Measurements from ENCODE around the gene PYGL. TPM values are rescaled to one million over a fixed set of nuclear protein-coding genes. Genes with fewer than 3 reads are reported as not detected.

PYGL gene
- total RNA-seq, 2 donors from 2014 or later = 7.0 to 27.1 TPM

DNA sequence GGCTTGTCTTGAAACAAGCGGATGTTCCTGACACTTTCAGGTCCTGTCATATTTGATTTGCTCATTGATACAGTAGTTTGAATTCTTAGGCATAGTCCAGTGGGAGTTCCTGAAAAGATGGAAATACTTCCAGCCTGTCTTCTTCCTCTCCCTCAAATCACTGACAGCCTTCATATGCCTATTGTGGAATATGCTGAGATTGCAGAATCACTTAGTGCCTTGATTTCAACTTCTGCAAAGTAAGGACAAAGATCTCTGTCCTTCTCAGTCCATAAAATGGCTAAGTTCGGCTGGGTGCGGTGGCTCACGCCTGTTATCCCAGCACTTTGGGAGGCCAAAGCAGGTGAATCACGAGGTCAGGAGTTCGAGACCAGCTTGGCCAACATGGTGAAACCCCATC is 6.7 kb upstream of the PYGL start:
- no peak overlapping the region for H3K4me3 ChIP-seq
- no peaks in the 10 kb centered on the region for H3K36me3 ChIP-seq
- DNase-seq (ENCODE audit: low spot score) = no peak
- H3K4me1 ChIP-seq = no peaks in the 10 kb centered on the region
- H3K27ac ChIP-seq = no peak overlapping the region
- H3K27me3 ChIP-seq = no peaks in the 10 kb centered on the region
- TF ChIP-seq, protein P1, sequence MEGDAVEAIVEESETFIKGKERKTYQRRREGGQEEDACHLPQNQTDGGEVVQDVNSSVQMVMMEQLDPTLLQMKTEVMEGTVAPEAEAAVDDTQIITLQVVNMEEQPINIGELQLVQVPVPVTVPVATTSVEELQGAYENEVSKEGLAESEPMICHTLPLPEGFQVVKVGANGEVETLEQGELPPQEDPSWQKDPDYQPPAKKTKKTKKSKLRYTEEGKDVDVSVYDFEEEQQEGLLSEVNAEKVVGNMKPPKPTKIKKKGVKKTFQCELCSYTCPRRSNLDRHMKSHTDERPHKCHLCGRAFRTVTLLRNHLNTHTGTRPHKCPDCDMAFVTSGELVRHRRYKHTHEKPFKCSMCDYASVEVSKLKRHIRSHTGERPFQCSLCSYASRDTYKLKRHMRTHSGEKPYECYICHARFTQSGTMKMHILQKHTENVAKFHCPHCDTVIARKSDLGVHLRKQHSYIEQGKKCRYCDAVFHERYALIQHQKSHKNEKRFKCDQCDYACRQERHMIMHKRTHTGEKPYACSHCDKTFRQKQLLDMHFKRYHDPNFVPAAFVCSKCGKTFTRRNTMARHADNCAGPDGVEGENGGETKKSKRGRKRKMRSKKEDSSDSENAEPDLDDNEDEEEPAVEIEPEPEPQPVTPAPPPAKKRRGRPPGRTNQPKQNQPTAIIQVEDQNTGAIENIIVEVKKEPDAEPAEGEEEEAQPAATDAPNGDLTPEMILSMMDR (IDR thresholded peaks at IDR 0.05) = no peak
- no peaks in the 10 kb centered on the region for H3K9me3 ChIP-seq

DNA sequence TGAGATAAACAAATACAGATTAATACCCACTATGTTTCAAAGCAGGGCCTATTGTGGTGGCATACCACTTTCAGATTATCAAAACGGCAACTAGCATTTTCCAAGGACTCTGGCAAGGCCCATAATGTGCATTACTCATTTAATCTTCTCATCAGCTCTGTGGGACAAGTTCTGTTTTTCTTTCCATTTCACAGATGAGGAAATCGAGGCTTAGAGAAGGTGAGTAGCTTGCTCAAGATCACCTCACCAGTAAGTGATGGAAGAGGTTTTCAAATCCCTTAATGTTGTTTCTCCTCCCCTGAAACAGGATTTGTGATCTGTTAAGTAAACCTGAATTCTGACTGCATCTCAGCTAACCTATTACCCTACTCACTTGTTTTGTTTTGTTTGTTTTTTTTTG is 3.9 kb upstream of the PYGL start:
- Histone ChIP-seq H3K4me1 (peaks cover 0 to 18% of the 10 kb centered on the region in 2 donors), H3K36me3 (no peaks in the 10 kb centered on the region), H3K27ac (no peak overlapping the region), H3K9me3 (no peaks in the 10 kb centered on the region), H3K27me3 (no peaks in the 10 kb centered on the region), H3K4me3 (no peak overlapping the region)
- DNase-seq (ENCODE audit: low spot score) = no peak
- TF ChIP-seq, protein P1 (IDR thresholded peaks at IDR 0.05) = no peak

DNA sequence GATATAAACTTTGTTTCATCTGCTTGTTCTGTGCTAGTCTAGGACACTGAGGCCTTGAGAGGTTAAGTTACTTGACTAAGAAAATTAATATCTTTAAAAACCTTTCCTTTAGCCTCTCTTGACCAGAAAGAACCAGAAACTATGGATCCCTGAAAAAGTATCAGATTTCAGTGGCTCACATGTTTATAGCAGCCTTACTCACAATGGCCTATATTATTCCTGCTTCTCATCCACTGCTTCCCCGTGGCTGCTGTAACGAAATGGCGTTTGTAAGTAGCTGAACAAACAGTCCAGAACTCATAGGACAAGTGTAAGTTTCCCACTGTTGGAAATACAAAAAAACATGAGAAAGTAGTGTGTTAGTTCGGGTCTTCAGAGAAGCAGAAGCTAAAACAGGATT is 3.2 kb upstream of the PYGL start:
- TF ChIP-seq, protein P1 (IDR thresholded peaks at IDR 0.05) = no peak
- Histone ChIP-seq H3K4me1 (peaks cover 0 to 21% of the 10 kb centered on the region in 2 donors), H3K4me3 (no peak overlapping the region), H3K27ac (no peak overlapping the region), H3K9me3 (no peaks in the 10 kb centered on the region), H3K36me3 (no peaks in the 10 kb centered on the region), H3K27me3 (no peaks in the 10 kb centered on the region)
- no peak for DNase-seq (ENCODE audit: low spot score)

DNA sequence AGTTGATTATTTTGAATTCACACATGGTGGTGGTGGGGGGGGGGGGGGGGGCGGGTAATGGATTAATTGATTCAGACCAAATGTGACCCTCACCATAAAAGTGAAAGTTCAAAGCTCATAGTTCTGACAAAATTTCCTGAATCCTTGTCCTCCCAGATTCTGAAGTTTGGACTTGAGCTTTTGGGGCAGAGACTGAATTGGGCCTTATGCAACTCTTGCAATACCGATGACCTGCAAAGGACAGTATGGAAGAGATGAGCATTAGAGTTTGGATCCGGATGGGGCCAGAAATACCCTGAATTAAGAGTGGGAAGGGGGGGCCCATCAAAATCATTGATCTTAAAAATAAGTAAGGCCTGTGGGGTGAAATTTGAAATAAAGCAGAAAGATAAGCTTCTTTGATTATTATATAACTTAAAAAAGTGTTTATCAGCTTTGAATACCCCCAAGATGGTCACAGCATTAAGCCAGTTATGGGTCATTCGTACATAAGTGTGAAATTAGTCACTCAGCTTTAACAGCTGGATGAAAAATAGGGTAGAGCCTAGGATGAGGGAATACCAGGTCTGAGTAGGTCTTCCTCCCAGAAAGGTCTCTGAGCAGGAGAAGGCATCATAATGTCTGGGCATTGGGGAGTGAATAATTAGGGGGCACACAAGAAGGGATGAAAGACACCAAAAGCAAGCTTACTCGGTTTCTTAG is 2.1 kb upstream of the PYGL start:
- Histone ChIP-seq H3K27me3 (no peaks in the 10 kb centered on the region), H3K4me3 (no peak overlapping the region), H3K27ac (no peak overlapping the region), H3K36me3 (no peaks in the 10 kb centered on the region), H3K4me1 (peaks cover 0 to 21% of the 10 kb centered on the region in 2 donors), H3K9me3 (no peaks in the 10 kb centered on the region)
- TF ChIP-seq, protein P1 (IDR thresholded peaks at IDR 0.05) = no peak
- no peak for DNase-seq (ENCODE audit: low spot score)

DNA sequence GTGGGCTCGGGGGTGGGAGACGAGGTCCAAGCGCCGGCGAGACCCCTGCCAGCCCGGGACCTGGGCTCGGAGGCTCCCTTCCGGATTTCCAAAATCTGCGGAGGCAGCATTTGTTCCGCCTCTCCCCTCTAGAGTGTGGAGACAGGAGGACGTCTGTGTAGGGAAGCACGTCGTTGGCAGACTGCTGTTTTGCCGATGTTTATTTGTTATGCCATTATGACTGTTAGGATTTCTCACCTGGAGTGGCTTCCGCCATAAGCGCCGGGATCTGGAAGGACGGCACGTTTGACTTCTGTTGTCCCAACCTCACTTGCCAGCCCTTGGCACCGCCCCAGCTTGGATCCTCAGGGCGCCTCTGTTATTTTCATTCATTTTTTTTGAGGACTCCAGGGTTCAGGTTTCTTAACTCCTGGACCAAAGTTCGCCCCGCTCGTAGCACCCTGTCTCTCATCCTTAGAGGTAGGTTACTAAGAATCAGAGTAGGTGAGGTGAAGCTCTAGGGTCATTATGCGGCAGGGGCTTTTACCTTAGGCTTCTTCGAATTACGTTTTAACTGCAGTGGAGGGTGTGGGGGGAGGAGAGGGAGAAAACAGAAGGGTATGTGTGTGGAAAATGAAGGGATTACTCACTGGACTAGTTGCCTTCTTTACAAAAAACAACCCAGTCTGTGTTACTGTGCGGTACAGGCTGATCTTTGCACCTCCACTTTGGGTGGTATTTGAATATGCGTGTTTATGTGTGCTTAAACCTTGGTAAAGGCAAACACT is 547 bp upstream of the PYGL start:
- TF ChIP-seq, protein P1 (IDR thresholded peaks at IDR 0.05) = no peak
- no peak for DNase-seq (ENCODE audit: low spot score)
- peak overlapping the region; percentile 56 to 81 for H3K4me3 ChIP-seq

More for the DNA sequence above, 547 bp upstream of the PYGL start:
- peak overlapping the region; percentile 68 to 80 for H3K27ac ChIP-seq
- H3K36me3 ChIP-seq = no peaks in the 10 kb centered on the region
- no peaks in the 10 kb centered on the region for H3K27me3 ChIP-seq
- H3K4me1 ChIP-seq = peaks cover 0 to 21% of the 10 kb centered on the region in 2 donors
- H3K9me3 ChIP-seq = no peaks in the 10 kb centered on the region
